HG02623 (cell line): ENCODE data around the gene CREBRF.
A peak's percentile ranks its signal among the peaks of the same experiment; 100 is the strongest.
"Not testable (repeated sequence)": the region's sequence is repeated elsewhere in the genome, so short reads cannot be mapped to it uniquely, and the experiment has no call there.

Source experiments
- ATAC-seq: cut with Tn5 transposase; IDR thresholded peaks from one replicate; pipeline ENCODE4 v1.9.1; 2021; ENCODE audit warnings: moderate library complexity; ENCODE audit not compliant: unreplicated experiment

CREBRF gene

DNA sequence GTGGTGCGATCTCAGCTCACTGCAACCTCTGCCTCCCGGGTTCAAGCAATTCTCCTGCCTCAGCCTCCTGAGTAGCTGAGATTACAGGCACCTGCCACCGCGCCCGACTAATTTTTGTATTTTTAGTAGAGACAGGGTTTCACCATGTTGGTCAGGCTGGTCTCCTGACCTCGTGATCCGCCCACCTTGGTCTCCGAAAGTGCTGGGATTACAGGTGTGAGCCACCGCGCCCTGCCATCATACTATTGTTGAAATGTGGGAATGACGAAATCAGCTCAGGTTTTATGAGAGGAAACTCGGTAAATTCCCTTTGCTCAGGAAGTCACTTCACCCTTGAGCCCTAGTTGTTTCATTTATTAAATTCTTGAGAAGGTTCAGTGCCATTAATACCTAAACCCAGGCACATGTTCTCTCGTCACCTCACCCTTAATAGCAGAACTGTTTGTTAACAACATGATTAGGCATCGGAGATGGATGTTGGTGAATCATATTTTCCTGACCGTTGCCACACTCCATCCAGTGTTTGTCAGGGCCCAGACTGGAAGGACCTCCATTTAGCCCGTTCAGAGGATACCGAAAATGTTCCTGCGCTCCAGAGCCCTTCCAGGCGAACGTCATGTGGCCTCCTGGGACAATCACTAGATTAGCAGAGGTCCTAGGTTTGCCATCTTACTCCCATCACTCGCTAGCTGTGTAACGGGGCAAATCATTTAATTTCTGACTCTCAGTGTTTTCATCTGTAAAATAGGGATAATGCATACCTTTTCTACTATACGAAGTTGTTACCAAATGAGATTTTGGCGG is 20.0 kb upstream of the CREBRF start:
- peak; percentile 56 for ATAC-seq

DNA sequence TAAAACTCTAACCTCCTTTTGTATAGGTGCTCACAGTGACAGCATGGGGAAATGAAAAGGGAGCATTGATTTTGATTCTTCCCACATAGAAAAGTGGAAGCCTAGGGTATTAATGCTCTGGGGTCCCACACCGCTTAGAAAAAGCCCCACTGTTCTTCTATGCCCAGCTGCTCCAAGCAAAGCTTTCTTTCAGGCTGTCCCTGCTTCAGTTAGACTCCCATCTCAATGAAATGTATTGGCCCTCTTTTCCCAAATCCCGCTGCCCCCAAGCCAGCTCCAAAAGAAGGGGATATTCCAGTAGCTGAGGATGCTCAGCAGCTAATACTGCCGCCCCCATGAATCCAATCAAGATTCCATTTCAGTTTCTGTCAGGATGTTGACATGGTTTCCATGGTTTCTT is 17.0 kb upstream of the CREBRF start:
- no peak for ATAC-seq

DNA sequence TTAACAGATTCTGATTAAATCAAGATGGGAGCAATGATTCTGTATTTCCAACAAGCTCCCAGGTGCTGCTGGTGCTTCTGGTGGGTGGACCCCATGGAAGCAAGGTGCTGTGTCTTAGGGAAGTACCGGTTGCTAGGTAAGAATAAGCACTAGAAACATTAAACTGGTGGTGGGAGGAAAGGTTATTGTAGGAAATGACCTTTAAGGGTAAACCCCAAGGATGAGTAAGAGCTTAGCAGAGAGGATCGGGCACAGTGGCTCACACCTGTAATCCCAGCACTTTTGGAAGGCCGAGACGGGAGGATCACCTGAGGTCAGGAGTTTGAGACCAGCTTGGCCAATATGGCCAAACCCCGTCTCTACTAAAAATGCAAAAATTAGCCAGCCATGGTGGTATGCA is 16.2 kb upstream of the CREBRF start:
- ATAC-seq: no peak

DNA sequence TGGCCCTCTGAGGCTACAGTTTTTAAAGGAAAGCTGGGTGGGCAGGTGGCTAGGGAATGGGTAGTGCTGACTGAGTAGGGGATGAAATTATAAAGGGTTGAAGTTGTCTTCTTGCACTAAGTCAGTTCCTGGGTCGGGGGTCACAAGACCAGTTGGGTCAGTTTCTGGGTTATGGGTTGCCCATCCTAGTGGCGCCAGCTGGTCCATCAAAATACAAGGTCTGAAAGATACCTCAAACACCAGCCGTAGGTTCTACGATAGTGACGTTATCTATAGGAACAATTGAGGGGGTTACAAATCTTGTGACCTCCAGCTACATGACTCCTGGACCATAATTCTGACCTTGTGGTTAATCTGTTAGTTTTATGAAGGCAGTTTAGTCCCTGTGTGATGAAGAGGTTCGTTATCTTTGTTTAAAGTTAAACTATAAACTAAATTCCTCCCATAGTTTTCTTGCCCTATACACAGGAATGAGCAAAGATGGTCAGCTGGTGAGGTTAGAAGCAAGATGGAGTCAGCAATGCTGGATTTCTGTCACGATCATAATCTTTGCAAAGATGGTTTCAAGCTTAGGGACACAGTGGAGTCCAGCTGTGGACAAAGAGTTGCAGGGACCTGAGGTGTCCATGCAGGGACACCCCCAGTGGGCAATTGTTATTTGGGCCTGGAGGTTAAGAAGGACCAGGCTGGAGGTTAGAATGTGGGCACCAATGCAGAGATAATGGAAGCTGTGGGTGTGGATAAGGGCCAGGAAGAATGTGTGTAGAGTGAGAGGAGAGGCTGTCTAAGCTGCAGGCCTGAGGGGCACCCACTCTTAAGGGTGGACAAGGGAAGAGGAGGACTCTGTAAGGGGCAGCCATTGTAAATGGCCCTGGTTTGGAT is 14.0 kb upstream of the CREBRF start:
- ATAC-seq: no peak

DNA sequence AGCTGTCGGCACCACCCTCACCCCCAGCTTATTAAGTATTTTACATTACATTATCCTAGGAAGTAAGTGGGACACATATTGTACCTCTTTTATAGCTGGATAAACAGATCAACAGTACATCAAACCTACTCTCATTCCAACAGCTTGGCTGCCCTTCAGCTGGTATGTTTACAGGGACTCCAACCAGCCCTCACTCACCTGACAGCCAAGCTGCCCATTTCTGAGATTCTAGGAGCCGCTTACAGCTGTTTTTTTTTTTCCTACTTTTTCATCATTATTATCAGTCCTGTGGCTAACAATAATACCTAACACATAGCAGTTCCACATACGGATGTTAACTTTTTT is 13.4 kb upstream of the CREBRF start:
- ATAC-seq: no peak

DNA sequence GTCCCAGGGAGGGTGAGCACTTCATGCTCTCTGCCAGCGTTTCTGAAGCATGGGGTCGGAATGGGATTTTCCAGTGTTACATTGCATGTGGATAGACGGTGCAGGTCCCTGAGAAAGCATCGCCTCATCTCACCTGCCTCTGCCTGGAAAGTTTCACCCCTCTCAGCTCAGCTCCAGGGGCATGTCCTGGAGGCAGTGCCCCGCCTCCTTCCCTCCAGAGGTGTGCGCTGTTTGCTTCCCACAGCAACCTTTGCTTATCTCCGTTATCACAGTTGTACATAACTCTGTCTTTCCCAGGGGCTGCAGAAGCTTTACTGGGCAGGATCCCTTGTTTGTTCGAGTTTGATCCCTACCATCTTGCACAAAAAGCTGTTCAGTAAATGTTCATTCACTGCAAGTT is 10.7 kb upstream of the CREBRF start:
- no peak for ATAC-seq

DNA sequence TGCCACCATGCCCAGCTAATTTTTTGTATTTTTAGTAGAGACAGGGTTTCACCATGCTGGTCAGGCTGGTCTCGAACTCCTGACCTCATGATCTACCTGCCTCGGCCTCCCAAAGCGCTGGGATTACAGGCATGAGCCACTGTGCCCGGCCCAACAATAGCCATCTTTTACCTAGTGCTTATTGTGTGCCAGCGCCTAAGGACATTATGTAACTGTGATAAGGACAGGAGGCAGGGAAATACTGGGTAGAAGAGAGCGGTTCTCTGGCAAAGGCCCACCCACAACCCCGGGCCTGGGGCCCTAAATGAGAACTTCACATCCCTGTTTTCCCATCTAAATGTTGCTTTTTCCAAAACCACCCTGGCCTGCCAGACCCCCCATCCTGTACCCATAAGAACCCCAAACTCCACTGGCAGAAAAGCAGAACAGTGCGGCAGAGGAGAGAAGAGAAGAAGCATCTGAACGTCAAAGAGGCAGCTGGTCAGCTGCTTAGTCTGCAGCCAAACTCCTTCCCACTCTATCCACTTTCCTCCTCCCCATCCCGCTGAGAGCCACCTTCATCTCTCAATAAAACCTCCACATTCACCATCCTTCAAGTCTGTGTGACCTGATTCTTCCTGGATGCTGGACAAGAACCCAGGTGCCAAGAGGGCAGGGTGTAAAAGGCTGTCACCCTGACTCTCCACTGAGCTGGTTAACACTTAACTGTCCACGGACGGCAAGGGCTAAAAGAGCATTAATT is 8.9 kb upstream of the CREBRF start:
- ATAC-seq: not testable (repeated sequence)

DNA sequence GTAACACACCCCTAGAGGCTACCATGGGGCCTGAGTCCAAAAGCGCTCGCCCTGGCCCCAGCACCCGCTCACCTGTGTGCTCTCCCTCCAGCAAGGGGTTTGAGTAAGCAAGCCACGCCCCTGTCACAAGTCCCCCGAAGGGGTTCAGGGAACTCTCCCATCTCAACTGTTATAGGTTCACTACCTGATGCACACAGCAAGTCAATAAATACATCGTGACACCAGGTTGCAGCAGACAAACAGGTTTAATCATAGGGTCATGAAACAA is 8.4 kb upstream of the CREBRF start:
- ATAC-seq: no peak

DNA sequence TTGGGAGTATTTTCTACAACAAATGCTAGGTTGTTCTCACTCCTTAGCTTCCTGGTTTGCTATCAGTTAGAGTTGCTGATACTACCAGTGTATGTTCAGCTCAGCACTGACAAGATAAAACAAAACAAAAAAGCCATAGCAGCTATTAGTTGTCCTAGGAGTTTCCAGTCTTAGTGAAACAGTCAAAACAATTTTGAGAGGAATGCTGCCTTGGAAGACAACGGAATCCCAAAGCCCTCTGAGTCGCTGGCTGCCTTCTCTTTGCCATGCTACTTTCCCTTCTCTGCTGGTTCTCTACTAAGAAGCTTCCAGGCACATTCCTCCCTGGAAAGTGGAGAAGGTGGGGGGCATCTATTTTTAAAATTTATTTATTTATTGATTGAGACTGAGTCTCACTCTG is 5.4 kb upstream of the CREBRF start:
- no peak for ATAC-seq

DNA sequence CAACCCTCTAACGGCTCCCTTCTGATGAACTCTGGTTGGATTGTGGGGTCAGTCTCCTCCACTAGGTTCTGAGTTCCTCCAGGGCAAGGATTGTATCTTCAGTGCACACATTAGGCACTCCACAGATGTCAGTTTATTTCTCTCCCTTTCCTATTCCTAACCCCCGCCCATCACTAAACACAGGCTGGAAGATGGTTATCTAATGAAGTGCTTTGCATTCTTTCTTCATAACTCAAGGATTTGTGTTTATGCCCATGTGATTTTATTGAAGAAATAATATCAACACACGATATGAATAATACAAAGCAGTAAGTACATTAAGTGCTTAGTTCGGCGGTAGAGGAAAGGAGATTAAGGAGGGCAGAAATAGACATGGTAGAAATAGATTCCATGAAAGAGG is 4.4 kb upstream of the CREBRF start:
- ATAC-seq: no peak

DNA sequence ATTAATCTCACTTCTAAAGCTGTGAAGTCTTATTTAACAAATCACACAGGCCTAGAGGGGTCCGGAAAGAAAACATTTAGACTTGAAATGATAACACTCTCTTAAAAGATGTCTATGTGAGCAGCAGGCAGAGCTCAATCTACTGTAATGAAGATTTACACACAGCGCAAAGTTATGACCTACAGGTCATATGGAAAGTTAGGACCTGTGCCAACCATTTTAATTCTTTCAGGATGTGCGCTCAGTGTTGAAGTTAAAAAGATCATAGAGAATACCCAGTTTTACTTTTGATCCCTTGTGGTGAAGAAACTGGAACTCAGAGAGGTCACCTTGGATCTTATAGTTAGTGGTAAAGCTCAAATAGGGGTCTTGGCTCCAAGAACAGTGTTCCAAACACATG is 3.1 kb upstream of the CREBRF start:
- no peak for ATAC-seq

DNA sequence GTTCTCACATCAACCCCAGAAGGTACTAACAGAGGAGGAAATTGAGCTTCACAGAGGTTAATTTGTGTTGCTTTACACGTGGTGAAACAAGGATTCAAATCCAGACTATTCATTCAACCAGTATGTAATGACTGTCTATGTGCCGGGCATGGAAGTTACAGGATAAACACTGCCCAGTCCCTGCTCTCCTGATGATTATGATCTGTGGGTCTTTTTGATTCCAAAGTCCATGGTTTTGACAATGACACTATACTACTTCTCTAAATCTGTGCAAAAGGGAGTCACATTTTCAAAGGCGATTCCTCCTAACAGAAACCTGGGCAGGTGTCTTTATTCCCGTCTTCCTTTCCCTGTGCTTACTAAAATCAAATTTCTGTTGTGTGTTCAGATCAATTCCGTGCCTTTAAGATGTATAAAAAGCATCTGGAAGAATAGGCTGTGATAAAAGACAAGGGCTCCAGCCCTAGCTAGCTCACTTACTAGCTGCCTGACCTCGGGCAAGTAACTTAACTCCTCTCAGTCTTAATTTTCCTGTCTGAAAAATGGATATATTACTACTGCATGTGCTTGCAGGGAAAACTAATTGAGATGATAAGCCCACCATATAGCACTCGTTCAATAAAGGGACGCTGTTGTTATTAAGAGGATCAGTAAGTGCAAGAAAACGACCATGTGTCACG is 970 bp upstream of the CREBRF start:
- no peak for ATAC-seq

DNA sequence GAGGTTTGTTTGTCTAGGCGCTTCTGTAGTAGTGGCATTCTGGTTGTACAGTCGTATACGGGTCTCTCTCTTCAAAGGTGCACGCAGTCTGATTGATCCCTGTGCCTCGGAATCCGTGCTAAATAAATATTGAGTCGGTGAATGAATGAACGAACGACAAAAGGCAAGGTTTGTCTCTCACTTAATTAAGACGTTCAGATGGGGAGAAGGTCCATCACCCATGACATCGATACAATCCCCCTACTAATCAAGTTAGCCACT is 500 bp upstream of the CREBRF start:
- ATAC-seq: peak; percentile 0

DNA sequence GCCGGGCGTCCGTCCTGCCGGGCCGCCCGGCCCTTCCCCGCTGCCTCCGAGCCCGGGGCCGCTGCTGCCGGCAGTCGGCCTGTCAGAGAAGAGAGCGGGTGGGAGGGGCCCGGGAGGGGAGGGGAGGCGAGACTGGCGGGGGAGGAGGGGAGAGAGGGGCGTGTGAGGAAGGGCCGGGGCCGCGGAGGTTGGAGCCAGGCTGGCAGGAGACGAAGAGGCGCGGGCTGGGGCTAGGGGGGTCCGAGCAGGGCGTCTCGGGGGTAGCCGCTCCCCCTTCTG is 570 bp downstream of the CREBRF start:
- ATAC-seq: peak; percentile 20

DNA sequence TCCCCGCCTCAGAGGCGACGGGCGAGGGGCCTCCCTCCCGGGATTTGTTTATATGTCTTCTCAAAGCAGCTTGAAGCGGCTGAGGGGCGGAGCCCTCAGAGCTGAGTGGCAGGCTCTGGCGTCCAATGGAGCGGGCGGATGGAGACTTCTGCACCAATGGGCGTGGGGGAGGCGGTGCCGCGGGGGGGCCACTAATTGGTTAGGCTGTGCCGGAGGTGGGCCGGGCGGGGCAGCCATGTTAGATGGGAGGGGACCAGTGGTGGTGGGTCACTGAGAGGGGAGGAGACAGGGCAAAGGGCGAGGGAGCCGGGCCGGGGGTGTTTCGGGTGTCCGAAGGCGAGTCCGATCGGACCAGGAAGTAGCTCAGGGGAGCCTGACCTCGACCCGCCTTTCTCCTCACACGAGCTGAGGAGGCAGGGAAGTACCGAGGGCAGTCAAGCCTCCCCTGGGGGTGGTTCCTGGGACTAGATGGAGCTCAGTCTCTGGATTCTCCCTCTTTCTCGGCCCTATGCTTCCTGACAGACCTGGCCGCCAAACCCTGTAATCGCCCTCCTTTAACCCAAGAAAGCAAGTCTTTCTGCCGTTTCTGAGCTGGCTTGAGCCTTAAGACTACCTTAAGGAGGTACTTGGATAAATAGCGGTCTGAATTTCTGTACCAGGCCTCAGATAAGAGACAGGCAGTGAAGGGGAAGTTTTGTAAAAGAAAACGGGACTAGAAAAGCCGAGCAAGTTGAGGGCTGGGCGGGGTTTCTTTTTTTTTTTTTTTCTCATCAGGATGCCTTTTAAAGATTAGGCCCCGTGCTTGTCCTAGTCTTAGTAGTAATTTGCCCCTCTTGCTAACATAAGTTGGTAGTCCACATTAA is 1.1 kb downstream of the CREBRF start:
- peak; percentile 77 for ATAC-seq

DNA sequence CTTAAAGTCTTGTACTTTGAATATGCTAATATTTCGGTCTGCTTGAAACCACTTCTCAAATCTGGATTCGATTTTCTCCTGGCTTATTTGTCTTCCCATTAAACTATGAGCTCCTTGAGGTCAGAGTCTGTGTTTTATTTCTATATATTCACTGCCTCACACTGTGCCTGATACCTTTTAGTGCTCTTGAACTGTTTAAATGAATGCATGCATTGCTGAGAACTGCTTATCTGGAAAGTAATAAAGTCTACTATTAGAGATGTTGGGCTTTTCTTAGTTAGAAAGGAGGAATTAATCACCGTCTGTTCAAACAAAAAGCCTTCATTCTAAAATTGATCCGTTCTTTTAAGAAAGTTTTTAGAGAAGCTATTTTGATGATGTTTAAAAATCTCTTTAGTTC is 6.0 kb downstream of the CREBRF start:
- no peak for ATAC-seq

DNA sequence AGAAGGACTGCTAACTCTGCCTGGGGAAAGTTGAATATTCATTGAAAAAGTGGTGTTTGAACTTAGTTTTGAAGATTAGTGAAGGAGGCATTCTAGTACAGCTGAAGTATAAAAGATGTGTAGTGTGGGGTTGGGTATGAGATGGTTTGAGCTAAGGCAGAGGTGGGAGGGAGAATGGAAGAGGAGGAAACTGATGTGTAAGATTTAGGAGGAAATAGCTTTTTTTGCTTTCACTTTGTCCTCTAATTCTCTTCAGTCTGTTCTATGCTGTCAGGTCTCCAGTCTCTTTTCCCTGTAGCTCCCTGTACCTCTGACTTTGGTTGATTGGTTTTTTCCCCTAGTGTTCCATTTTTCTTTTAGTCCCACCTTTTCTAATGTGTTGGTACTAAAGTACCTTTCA is 9.0 kb downstream of the CREBRF start:
- ATAC-seq: no peak

DNA sequence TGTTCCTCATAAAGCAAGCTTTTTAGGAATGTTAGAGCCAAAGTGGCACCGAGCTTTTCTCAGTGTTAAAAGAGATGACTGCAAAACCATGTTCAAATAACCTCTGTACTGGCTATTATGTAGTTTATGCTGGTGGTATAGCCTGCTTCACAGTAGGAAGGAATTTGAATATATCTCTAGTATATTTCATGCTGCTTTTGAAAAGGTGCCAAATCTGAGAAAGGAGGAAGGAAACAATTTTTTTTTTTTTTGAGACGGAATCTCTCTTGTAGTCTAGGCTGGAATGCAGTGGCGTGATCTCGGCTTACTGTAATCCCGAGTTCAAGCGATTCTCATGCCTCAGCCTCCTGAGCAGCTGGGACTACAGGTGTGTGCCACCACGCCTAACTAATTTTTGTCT is 13.5 kb downstream of the CREBRF start:
- ATAC-seq: no peak

DNA sequence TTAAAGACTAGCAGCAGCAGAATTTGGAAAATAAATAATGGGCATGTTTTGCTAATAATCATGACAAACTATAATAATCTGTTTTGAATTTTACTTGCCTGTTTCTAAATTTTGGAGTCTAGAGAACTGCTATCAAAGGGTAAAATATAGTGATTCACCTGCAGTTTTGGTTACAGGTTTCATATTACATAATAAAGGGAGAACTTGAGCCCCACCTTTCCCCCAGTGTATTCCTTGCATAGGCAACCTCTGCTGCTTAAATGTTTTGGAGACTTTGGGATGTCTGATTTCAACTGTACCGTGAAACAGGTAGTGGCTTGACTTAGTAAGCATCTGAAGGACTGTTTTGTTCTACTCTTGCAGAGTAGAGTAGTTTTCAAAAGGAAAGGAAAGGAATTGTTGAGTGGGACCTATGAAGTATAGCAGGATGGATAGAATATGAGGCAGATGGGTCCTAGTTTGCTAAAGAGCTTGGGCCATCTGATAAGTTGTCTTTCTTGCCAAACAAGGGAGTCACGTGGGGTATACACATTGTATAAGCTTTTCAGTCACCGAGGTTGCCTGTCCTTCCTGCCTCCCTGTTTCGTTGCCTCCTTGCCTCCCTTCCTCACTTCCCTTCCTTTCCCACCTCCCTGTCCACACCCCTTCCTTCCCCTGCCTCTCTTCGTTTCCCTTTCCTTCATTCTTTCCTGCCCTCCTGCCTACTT is 19.1 kb downstream of the CREBRF start:
- ATAC-seq: no peak

DNA sequence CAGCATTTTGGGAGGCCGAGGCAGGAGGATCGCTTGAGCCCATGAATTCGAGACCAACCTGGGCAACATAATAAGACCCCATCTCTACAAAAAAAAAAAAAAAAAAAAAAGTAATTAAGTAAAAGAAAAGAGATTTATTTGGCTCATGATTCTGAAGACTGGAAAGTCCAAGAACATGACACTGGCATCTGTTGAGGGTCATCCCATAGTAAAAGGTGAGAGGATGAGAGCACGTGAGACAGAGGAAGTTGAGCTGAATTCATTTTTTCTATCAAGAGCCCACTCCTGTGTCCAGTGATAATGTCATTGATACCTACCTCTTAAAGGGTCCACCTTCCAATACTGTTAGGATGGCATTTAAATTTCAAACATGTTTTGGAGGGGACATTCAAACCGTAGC is 19.8 kb downstream of the CREBRF start:
- no peak for ATAC-seq
